HS-27A (cell line): ENCODE measurements around the gene RTEL1.
"Not testable (repeated sequence)": the region's sequence is repeated elsewhere in the genome, so short reads cannot be mapped to it uniquely, and the experiment has no call there.

Experiments used
- DNase-seq: peaks from one replicate; pipeline ENCODE4 v3.0.0-alpha.2; 2012; ENCODE audit warnings: low read depth, missing footprints

Gene RTEL1

GRCh38 chr20:63657937-63658748 lies at the start of gene RTEL1:
TSS of gene RTEL1 (plus strand) at chr20:63658312. CDS start at chr20:63659403, 1,091 bp downstream.
- peak; percentile 78 for DNase-seq

DNA sequence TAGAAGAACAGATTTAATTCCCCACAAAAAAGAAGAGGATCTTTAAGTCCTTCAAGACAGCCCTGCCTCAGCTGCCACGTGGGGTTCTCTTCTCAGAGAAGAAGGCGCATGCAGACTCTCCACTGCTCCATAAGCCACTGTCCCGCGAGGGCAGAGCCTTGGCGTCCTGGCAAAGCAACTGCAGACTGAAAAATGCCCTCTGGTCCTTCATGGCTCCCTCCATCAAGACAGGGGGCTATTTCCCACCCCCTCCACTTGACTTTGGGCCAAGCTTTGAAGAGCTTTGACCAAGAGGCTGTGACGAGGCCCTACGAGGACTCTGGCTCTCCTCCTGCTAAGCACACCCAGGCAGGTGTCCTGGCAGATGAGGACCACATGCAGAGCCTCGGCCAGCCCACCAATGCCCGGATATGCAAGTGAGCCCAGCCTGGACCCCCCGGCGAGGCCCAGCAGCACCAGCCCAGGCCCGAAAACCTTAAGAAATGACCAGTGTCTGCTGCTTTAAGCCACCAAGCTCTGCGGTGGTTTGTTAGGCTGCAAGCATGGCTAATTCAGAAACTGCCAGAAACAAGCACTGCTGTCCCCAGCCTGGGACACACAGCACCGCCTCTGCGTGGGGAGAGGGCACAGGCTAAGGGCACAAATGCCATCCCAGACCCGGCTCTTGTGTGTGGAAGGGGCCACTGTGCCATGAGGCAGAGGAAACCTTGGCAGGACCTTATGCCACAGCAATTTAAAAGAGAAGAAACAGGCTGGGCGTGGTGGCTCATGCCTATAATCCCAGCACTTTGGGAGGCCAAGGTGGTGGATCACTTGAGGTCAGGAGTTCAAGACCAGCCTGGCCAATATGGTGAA lies 47.3 kb upstream of the RTEL1 start:
- no peak for DNase-seq

GRCh38 chr20:63611646-63612045 lies 46.5 kb upstream of the RTEL1 start:
- no peak for DNase-seq

DNA sequence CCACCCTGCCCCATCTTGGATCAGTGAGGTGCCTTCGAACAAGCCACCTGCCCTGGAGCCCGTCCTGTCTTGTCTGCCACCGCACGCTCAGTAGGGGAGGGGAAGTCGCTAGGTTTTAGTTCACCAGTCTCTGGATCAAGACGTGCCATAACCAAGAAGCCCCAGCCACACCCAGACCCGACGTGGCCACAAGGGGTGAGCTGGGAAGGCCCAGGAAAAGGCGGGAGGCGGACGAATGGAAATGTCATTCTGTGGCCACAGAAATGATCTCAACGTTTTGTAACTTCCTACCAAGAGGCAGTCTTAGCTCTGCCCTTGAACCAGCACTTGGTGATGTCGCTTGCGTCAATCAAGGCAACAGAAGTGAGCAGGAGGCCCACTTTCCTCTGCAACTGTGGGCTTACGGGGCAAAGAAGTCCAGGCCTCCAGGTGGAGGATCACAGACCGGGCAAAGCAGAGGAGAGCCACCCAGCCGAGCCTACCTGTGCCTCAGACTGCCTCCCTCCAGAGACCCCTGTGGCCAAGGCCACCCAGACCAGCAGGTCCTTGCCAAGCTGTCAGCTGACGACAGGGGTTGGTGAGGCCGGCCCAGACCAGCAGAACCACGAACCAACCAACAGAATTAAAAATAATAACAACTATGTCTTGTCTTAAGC lies 45.7 kb upstream of the RTEL1 start:
- DNase-seq: no peak

- DNase-seq: not testable (repeated sequence)
Observed at GRCh38 chr20:63613863-63614594, 44.1 kb upstream of the RTEL1 start.

- DNase-seq: no peak
Observed at GRCh38 chr20:63617092-63617875, 40.8 kb upstream of the RTEL1 start.

GRCh38 chr20:63617876-63618265 lies 40.2 kb upstream of the RTEL1 start:
- no peak for DNase-seq

GRCh38 chr20:63618291-63618980 lies 39.7 kb upstream of the RTEL1 start:
- DNase-seq: no peak

- DNase-seq: no peak
Observed at GRCh38 chr20:63619086-63619485, 39.0 kb upstream of the RTEL1 start.

GRCh38 chr20:63619505-63619904 lies 38.6 kb upstream of the RTEL1 start:
- no peak for DNase-seq

DNA sequence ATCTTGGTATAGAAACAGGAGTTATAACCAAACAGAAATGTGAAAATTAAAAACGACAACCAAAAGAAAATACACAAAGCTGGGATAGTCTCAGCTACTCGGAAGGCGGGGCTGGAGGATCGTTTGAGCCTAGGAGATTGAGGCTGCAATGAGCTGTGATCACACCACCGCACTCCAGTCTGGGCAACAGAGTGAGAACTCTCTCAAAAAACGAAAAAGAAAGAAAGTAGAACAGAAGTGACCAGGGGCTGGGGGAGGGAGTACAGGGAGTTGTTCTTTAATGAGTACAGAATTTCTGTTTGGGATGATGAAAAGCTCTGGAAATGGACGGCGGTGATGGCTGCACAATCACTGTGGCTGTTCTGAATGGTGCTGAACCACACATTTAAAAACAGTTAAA lies 37.1 kb upstream of the RTEL1 start:
- no peak for DNase-seq

- DNase-seq: no peak
Observed at GRCh38 chr20:63622096-63622495, 36.0 kb upstream of the RTEL1 start.

DNA sequence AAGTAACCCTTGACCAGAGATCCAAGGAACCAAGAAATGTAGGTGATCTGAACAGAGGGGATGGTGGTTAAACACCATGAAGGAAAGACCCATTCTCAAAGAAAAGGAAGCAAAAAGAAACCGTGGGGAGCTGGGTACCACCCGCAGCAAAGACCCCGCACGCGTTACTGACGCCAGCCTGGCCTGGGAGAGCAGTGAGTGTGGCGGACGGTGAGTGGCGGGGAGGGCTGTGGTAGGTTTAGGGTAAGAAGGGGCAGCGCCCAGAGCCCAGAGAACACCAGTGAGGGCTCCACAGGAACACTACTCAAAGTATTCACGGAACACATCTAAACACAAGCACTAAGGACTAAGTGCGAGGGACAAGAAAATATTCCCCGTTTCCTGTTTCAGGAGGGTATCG lies 35.4 kb upstream of the RTEL1 start:
- DNase-seq: no peak

DNA sequence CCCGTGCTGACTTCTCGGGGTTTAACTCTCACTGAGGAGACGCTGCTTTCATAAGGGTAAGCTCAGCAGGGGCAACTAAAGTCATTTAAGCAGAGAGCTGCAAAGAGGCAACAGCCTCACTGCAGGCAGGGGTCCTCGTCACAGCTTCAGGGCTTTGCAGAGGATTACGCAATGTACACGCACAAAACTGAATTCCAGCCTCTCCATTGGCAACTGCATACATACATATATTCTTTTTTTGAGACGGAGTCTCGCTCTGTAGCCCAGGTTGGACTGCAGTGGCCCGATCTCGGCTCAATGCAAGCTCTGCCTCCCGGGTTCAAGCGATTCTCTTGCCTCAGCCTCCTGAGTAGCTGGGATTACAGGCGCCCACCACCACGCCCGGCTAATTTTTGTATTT lies 33.6 kb upstream of the RTEL1 start:
- DNase-seq: no peak

GRCh38 chr20:63625771-63626423 lies 32.2 kb upstream of the RTEL1 start:
- no peak for DNase-seq

GRCh38 chr20:63626424-63627128 lies 31.5 kb upstream of the RTEL1 start, which contains the start of gene GMEB2:
TSS of gene GMEB2 (minus strand) at chr20:63627101. CDS start at chr20:63619397, 7,704 bp downstream.
- no peak for DNase-seq

DNA sequence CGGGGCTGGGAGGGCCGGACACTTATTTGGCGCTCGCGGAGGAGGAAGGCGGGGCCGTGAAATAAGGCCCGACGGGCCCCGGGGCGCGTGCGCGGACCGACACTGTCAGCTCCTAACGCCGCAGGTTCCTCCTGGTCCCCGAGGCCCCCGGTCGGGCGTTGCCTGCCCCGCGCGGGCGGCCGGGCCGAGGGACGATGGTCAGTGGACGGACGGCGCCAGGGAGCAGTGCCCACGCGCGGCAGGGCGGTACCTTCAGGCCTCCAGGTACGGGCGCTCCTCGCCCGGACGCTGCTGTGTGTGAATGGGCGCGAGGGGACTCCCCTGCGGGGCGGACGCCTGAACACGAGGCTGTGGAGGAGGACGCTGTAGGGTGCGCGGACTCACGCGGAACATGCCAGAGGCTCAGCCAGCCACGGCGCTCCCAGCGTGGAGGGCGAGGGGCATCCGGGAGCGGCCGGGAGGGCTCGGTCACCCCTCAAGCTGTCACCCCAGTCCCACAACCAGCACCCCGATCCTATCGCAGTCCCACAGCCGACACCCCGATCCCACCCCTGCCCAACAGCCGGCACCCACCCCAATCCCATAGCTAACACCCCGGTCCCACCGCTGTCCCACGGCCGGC lies 30.9 kb upstream of the RTEL1 start:
- peak; percentile 79 for DNase-seq

DNA sequence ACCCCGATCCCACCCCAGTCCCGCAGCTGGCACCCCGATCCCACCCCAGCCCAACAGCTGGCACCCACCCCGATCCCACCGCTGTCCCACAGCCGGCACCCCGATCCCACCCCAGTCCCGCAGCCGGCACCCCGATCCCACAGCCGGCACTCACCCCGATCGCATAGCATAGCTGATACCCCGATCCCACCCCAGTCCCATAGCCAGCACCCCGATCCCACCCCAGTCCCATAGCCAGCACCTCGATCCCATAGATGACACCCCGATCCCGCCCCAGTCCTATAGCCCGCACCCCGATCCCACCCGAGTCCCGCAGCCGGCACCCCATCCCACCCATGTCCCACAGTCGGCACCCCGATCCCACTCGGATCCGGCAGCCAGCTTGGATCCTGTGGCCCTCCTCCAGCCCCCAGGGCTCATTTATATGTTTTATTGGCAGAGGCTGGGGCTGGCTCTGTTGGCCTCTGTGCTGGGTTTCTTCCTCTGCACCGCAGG lies 30.3 kb upstream of the RTEL1 start:
- DNase-seq: no peak
